HFFc6 (cell line): ENCODE data around the gene PCDHGA1. TPM values are rescaled to one million over a fixed set of nuclear protein-coding genes. Genes with fewer than 3 reads are reported as not detected.

Source experiments
- DNase-seq: peaks from one replicate; pipeline ENCODE4 v3.0.0-alpha.2; 2018
- H3K27ac Mint-ChIP-seq: 2 replicates; pipeline ENCODE4 v1.8.0; 2020; ENCODE audit warnings: mild to moderate bottlenecking, mixed read lengths
- H3K27me3 Mint-ChIP-seq: 2 replicates; pipeline ENCODE4 v1.8.0; 2021; ENCODE audit warnings: mild to moderate bottlenecking, moderate library complexity, mixed read lengths; ENCODE audit not compliant: insufficient read depth
- H3K36me3 Mint-ChIP-seq: 2 replicates; pipeline ENCODE4 v1.8.0; 2021; ENCODE audit warnings: low read depth, mixed read lengths
- H3K4me1 Mint-ChIP-seq: 2 replicates; pipeline ENCODE4 v1.8.0; 2020; ENCODE audit warnings: low read depth, mixed read lengths
- H3K4me3 Mint-ChIP-seq: 2 replicates; pipeline ENCODE4 v1.8.0; 2020; ENCODE audit warnings: mild to moderate bottlenecking, moderate library complexity, mixed read lengths
- H3K9me3 Mint-ChIP-seq: 2 replicates; pipeline ENCODE4 v1.8.0; 2020; ENCODE audit warnings: mild to moderate bottlenecking, mixed read lengths
- CTCF ChIP-seq: fragments of 200-600 bp; sonication (generic); IDR thresholded peaks from 2 replicates; pipeline ENCODE4 v1.5.0; 2021; ENCODE audit warnings: antibody characterized with exemption, mild to moderate bottlenecking
- total RNA-seq, 6 experiments: library from RNA; stranded (reverse); fragmentation: NEBNext Ultra II Directional; extraction: Animal tissue kit (Norgen Biotek cat#: 25700); gene quantifications; 2 replicates in 1 of 6; 3 replicates in 5 of 6; pipeline ENCODE4 v1.2.3, GENCODE V29; 2021

The PCDHGA1 gene
- total RNA-seq, 6 experiments from 2014 or later = 0.91 to 1.6 (median 1.2) TPM

DNA sequence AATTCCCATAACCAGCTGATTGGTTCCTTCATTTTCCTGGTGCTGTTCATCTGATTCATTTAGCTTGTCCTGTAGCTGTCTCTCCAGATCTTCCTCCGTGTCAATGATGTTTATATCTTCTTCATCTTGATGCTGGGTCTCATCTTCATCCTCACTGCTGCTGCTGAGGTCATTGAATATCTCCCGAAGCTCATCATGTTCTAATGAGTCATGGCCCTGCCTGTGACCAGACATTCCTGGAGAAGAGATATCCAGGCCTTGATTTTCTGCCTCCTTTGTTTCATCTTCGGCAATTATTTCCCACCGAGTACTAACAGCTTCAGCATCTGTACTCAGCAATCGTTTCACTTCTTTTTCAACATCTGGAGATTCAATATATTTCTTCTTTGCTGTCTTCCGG is 11.1 kb upstream of the PCDHGA1 start:
- Mint-ChIP-seq H3K9me3 (peaks cover 76% of the 10 kb centered on the region), H3K4me1 (peaks cover 27% of the 10 kb centered on the region), H3K27ac (no peak overlapping the region), H3K4me3 (peak overlapping the region; percentile 98), H3K36me3 (peaks cover 64% of the 10 kb centered on the region), H3K27me3 (peaks cover 23% of the 10 kb centered on the region)
- TF ChIP-seq CTCF = no peak
- DNase-seq = no peak

- DNase-seq = no peak
- peak overlapping the region; percentile 98 for H3K4me3 Mint-ChIP-seq
- H3K36me3 Mint-ChIP-seq = peaks cover 59% of the 10 kb centered on the region
- H3K9me3 Mint-ChIP-seq = peaks cover 72% of the 10 kb centered on the region
- TF ChIP-seq CTCF = no peak
- H3K27me3 Mint-ChIP-seq = peaks cover 23% of the 10 kb centered on the region
- H3K27ac Mint-ChIP-seq = peak overlapping the region; percentile 100
- peaks cover 27% of the 10 kb centered on the region for H3K4me1 Mint-ChIP-seq
Measured at GRCh38 chr5:141319699-141320098, 10.6 kb upstream of the PCDHGA1 start.

DNA sequence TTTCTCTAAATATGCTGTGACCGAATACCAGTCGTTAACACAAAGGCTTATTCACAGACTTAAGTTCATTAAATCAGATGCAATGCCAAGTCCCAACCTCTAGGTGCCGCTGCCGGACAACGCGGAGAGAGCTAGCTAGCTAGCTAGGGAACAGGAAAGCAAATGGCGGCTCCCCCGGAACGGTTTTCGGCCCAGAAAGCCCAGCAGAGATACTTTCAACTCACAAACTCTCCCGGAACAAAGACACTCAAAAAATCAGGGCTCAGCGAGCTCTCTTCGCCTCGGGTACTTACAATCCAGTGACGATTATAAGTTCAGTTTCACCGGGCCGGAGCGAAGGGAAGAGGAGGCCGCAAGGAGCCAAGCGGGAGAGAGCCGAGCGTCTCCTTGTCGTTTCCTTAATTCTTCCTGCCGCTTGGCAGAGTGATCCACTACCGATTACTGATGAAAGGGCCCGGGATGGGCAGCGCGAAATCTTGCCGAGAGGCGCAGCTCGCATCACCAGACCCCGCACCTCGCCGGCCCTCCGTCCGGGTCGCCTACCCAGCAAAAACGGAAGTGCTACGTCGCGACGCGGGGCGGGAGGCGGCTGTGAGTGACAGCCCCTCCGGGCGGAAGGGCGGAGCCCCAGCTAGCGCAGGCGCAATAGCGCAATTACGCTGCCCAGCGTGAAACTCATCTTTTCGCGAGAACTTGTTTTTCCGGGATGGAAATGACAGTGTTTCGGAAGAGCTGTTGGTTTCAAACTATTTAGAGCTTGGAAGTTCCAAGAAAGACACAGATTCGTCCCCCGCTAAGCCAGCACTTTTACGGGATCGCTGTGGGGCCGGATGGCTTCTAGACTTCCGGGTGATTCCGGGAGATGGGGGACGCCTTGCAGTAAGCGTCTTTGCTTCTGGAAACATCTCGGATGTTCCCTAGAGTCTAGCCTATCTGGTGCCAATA is 9.8 kb upstream of the PCDHGA1 start, which contains the start of gene TAF7:
TSS of gene TAF7 (minus strand) at position 560 of the 945 bp plus-strand sequence. CDS start 740 bp downstream, outside the sequence.
- Mint-ChIP-seq H3K9me3 (peaks cover 64% of the 10 kb centered on the region), H3K27me3 (peaks cover 23% of the 10 kb centered on the region), H3K36me3 (peaks cover 51% of the 10 kb centered on the region), H3K27ac (peak within 1 kb of the TSS; percentile 100), H3K4me1 (peaks cover 25% of the 10 kb centered on the region), H3K4me3 (peak within 1 kb of the TSS; percentile 98)
- DNase-seq = peak; percentile 90
- peak; percentile 94 for TF ChIP-seq CTCF

- no peak for TF ChIP-seq CTCF
- Mint-ChIP-seq H3K27me3 (peaks cover 15% of the 10 kb centered on the region), H3K27ac (no peak overlapping the region), H3K36me3 (peaks cover 33% of the 10 kb centered on the region), H3K9me3 (peaks cover 46% of the 10 kb centered on the region), H3K4me3 (no peak overlapping the region), H3K4me1 (peaks cover 35% of the 10 kb centered on the region)
- DNase-seq = no peak
Measured at GRCh38 chr5:141322261-141322660, 8.1 kb upstream of the PCDHGA1 start.

GRCh38 chr5:141326088-141326854 is 4.0 kb upstream of the PCDHGA1 start:
- DNase-seq = peak; percentile 82
- peak overlapping the region; percentile 92 for H3K27ac Mint-ChIP-seq
- H3K9me3 Mint-ChIP-seq = peaks cover 13% of the 10 kb centered on the region; the same call in 1 of the 2 replicates
- no peaks in the 10 kb centered on the region for H3K27me3 Mint-ChIP-seq
- H3K36me3 Mint-ChIP-seq = peaks cover 6% of the 10 kb centered on the region
- peaks cover 17% of the 10 kb centered on the region for H3K4me1 Mint-ChIP-seq
- peak; percentile 80 for TF ChIP-seq CTCF
- H3K4me3 Mint-ChIP-seq = peak overlapping the region; percentile 94
